OCI-LY3 (cell line): ENCODE results near the gene AP3B2.

Source experiments
- CTCF ChIP-seq: fragments of 200-600, 300-600 bp; sonication (generic); IDR thresholded peaks from 2 replicates; pipeline ENCODE4 v1.5.1; 2014; ENCODE audit warnings: antibody characterized with exemption, low read length, low read depth
- EZH2phosphoT487 ChIP-seq: fragments of 200-600 bp; shearing (Covaris generic); IDR thresholded peaks from 2 replicates; pipeline ENCODE4 v1.6.1; 2018; ENCODE audit warnings: antibody characterized with exemption, mixed run types, low read depth

DNA sequence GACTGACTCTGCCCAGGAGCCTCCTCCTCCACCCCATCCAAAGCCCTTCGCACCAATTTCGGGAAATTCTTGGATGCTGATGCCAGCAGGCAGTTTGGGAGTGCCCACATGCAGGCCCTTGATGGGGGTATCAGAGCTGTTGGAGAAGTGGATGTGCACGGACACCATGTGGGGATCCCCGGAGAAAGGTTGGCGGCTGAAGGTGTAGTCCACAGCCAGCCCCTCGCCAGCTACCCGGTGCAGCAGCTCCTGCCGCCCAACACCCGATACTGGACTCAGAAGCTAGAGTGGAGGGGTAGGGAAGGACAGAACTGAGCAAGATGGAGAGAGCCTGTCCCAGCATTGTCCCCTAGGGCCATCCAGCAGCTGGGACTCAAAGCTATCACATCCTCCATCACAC, 47.0 kb downstream of the AP3B2 start:
- TF ChIP-seq CTCF (no peak), EZH2phosphoT487 (no peak)
